ENCODE data around the gene EDIL3.
"Not testable (repeated sequence)": the region's sequence is repeated elsewhere in the genome, so short reads cannot be mapped to it uniquely, and the experiment has no call there.

The EDIL3 gene

DNA sequence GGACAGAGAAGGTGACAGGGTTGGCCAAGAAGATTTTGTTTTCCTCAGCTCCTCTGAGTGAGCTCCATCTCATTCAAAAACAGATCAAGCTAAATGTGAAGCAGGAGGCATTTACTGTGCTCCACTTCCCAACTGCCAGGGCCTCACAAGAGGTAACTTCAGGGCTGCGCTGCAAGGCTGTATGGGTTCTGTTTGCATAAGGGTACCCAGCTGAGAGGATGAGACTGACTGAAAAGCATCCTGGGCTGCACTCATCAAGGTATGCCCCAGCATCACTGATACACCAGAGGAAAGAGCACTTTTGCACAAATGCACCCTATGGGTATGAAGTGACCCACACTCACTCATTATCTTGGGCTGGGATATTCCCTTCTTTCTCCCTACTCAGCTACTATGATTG, 347.8 kb downstream of the EDIL3 start:
- no peak for DNase-seq

DNA sequence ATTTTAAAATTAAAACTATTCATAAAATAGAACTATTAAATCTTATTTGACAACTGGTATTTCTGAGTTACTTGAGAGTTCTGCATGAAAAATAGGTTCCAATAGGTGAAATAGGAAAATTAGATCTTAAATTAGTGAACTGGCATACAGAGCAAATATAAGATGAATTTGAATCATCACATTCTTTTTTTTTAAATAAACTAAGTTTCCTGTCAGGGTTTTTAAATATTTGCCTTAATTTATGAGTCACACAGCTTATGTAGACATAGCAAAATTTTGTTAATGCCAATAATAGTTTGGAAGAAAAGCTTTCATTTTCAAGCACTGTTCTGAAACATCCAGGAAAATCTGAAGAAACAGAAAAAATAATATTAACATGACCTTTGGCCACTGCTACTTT, 352.4 kb downstream of the EDIL3 start:
- no peak for DNase-seq

DNA sequence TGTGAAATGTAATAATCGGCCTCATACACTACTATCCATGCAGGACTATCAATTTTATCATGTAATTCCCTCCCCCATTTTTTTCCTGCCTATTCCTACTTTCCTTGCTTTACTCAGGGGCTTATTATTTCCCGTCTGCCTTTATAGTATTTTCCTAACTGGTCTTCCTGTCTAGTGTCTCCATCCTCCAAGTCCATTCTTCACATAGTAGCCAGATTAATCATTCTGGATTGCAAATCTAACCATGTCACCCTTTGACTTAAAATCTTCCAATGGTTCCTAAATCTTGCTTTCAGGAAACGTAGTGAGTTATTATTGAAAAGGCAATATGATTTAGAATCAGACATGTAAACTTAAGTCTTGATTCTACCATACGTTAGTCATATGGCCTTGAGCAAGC, 356.6 kb downstream of the EDIL3 start:
- no peak for DNase-seq

DNA sequence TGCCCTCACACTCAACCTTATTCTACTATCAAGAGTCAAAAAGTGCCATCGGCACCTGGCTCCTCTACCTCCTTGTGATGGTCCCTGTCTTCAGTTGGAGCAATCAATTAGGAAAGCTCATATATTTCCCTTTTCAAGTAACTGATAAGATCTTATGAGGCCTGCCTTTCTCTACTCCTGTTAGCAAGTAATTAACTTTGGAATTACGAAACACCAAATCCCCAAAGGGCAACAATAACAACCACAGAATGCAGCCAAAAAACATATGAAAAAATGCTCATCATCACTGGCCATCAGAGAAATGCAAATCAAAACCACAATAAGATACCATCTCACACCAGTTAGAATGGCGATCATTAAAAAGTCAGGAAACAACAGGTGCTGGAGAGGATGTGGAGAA, 366.2 kb downstream of the EDIL3 start:
- DNase-seq = not testable (repeated sequence)

DNA sequence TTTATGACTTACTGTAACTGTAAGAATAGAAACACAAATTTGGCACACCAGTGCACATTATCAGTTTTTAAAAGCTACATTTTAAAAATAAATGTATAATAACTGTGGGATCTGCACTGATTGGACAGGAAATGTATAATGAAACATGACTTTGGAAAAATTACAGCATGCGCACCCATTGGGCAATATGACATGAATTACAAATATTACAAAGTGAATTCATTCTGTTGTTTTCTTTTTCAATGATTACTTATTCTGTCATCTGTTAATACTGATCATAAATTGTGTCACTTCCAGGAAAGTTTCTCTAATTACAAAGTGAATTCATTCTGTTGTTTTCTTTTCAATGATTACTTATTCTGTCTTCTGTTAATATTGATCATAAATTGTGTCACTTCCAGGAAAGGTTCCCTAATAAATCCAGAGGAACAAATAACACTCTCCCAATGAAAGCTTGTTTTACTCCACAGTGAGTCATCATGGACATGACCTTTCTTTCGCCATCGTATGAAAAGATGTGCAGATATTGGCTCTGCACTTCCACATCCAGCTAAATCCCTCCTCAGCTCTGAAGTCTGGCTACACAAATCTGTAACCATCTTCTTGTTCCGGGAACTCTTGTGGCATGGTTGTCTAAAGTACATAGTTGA, 367.0 kb downstream of the EDIL3 start:
- no peak for DNase-seq

DNA sequence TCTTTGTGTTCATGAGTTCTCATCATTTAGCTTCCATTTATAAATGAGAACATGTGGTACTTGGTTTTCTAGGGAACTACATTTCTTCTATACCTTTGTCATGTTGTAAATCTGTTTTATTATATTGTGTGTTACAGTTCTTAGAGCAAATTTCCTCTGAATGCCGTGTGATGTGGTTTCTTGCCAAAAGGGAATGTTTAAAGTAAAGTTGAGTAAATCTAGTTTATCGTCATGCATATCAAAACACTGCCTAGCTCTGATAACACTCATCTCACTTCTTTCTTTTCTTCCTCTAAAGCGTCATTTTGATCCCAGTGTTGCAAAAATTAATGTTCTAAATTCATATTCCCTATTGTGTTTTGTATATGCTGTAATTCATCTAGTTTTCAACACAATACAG, 368.6 kb downstream of the EDIL3 start:
- no peak for DNase-seq

DNA sequence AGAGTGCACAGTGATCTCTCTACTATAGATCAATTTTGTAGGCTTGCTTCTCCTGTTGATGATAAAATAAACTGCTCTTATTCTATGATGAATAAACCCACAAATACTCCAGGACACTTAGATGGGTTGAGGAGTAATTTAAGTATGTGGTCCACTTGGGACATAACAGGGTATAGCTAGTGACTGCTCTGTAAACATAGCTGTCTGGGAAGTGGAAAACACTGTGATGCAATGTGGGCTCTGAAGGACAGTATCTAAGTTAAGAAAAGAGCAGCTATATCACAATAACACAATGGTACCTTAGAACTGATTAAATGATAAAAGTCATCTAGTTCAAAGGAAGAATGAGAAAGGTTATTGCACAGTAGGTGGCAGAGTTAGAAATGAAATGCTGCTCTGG, 369.7 kb downstream of the EDIL3 start:
- no peak for DNase-seq

DNA sequence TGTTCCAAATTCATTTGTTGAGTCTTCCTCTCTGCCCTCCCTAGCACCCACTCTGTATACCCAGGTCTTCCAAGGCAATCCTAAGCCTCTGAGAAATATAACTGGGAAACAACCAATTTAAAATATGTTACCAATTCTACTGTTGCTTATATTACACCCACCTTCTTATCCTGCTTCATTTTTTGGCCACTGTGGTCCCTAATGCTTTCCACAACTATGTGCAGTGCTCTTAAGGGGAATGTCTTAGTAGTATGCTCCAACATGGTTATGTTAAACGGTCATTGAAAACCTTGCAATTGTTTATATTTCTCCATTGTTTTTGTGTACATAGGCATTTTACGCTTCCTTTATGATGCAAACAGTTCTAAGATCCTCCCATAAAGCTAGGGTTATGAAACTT, 390.9 kb downstream of the EDIL3 start:
- DNase-seq = no peak

DNA sequence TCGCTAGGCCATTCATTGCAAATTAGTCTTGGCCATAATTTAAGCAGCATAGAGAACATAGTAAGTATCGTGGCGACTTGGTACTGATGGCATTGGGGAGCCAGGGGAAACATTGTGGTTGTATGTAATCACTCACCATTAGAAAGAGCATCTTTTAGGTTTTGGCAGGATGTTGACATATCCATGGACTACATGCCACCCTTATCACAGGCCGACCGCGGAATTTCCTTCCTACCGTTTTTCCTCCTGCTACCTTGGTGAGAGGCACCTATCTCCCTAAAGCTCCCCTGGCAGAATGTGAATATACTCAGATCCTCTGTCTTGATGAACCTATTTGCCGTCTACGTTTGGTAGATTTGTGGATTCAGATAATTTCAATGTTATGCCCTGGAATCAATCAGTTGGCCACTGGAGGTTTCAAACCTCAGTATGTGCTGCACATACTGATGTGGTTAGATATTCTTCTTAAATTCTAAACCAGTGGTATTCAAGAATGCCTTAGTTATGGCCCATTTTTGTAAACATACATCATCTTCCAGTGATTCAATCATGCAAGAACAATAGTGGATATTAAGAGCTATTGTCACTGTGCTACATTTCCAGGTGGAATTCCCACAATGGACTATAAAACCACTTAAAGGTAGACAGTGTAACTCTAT, 393.0 kb downstream of the EDIL3 start:
- DNase-seq = no peak

DNA sequence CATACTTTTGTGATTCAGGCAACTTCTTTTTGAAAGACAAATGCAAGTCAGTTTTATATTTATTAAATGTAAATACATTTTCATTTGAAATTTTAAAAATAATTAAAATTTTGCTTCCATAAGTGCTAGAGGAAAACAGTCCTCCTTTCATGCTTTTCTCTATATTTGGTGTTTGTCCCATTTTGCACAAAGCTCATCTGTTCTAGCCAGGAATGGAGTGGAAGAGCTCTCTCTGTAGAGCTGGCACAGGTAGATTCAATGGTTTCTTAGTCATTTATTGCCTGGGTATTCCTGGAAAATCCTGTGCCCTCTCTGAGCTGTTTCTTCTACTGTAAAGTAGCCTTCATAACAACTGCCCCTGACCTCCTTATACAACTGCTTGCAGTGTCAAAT, 396.4 kb downstream of the EDIL3 start:
- no peak for DNase-seq

DNA sequence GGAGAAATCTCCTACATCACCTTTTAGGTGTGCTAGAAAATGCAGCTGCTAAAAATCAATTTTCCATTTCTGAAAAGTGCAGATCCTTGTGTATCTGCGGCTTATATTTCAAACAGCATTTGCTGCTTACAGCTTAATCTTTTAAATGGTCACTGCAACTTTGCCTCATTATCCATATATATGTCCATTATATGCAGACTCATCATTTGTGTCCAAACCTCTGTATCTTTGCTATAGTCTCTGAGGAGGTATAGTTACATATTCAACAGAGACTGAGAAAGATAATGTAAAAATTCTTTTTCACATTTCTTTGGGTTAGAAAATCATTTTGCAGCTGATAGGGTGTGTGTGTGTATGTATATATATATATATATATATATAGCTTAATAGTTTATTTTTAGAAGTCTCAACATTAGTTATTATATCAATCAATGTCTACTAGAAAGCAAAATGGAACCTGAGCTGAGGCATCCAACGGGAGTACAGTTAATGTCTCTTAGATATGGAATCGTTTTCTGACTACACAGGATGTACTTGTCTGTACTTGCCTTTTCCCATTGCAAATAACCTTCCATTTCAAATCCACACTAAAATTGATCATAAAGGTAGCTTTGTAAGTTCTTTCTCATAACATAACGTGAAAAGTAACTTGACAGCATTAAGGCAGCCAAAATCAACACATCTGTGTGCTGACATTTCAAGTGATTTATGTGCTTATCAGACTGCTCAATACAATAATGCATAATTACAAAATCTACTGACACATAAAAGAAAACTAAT, 397.0 kb downstream of the EDIL3 start:
- DNase-seq = no peak

DNA sequence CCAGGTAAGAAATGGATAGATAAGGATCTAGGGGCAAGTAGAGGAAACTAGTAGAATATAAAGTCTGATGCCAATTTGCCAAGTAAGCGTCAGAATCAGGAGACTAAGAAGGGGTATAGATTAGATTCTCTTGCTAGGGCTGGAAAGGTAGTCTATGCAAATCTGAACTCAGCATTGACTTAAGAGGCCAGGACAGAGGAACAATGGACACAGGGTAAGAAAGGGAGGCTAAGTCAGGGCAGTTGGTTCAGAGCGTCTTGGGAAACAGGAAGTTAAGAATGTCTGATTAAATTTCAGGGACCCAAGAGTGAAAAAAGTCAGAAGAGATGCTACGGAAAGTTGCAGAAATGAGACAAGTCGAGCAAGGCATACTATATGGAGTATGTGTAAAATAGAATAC, 400.8 kb downstream of the EDIL3 start:
- DNase-seq = no peak

DNA sequence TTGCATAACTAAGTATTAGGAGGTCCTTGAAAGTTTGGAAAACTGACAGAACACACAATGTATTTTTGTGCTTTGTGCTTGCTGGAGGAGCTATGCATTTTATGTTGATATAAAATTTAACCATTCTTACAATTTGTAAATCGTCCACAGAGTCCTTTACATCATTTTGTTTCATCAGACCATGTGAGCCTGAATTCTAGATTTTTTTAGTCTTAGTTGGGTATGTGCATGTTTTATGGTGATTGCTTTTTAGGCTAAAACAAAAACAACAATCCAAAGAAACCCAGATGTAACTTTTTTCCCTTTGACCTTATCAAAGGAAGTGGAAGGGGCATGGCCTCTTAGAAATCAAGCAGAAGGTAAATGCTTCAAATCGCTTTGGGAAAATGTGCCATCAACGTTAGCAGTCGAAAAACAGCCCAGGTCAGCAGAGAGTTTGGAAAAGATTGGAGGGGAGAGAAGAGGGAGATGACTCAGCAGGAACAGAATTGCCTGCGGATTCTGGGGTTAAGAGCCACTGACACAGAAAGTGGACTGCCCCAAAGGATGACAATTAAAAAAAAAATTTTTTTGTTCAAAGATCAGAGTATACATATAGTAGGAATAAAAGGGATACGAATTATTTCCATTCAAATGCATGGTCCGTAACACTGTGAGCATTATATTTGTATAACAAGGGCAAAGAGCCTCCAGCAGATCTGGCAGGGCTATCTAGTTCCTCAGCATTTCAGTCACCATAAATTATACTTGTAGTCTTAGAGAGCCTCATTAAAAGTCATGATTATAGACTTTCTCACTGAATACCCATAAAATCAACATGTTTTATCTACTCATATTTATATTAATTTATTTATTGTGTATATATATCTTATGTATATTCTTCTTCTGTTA, 410.5 kb downstream of the EDIL3 start:
- no peak for DNase-seq

DNA sequence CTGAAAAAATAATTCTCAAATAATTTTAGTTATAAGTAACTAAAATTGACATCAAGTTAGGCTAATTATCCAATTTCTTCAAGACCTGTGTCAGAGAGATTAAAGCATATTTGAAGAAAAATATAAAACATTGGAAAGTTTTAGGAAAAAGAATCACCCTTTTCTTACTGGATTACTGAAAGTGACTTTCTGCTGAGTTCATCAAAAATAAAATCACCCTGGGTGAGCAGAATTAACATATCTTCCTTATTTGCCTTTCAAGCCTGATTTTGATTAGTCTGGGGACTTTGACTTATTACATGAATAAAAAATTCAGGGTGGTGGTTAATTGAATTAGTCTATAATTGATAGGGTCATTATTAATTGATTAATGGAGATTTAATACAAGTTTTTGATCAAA, 411.8 kb downstream of the EDIL3 start:
- no peak for DNase-seq

DNA sequence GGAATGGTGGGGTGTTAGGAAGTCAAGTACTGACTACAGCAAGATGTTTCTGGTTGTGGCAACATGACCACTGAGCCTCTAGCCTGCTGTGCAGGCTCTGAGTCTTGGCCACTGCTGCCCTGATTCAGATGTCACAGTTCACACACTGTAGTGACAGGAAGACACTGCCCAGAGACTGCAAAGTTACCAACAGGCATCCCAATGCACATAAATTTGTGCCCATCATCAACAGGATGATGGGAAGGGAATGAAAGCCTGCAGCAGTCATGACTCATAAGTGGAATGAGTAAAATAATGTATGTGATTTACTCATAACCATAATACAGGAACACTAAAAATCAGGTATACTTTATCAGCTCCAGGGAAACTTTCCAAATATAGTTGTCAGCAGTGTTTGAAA, 412.4 kb downstream of the EDIL3 start:
- DNase-seq = no peak

DNA sequence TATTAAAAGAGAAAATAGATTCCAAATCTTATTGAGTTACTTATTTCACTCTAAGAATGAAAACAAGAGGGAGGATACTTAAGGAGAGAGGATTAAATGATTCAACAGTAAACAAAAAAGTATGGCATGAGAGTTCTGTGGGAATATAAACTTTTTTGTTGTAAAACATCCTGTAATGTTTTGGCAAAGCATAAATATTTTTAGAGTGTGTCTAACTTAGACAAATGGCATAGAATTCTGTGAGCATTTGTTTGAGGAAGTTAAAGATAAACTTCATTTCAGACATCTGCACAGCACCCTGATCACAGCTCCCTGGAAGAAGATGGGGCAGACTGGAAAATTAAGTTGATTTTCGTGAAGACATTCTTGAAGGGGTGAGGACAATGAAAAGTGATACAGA, 417.3 kb downstream of the EDIL3 start:
- DNase-seq = no peak

DNA sequence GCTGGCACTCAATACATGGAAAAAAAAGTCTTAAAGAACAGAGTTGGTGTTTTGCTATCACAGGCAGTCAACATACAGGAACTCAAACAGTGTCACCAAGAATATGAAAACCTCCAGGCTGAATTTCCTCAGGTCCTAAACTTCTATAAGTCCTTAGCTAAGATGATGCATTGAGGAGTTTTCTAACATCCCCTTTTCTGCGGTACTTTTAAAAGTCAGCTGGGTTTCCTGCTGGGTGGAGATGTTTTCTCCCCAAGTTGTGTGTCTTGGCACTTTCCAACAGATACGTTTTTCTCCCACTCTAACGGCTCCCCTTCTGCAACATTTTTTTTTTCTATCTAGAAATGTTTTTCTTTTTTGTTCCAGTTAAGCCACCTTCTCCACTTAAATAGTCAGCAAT, 419.2 kb downstream of the EDIL3 start:
- no peak for DNase-seq

DNA sequence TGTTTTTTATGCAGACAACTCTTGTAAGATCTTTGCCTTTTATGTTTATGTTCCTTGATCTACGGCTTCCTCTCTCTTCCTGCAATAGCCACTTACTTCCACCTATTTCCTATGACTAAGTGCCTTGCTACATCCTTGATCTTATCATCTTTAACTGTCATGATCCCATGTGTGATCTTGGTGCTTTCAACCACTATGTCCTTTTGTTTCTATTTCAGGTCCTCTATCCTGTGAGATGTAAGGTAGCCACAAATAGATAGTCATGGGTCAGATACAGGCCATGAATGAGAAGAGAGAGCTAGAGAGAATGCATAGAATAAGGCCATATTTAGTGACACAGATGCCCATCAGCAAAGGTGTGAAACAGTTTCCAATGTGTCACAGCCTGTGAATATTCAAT, 420.4 kb downstream of the EDIL3 start:
- no peak for DNase-seq

DNA sequence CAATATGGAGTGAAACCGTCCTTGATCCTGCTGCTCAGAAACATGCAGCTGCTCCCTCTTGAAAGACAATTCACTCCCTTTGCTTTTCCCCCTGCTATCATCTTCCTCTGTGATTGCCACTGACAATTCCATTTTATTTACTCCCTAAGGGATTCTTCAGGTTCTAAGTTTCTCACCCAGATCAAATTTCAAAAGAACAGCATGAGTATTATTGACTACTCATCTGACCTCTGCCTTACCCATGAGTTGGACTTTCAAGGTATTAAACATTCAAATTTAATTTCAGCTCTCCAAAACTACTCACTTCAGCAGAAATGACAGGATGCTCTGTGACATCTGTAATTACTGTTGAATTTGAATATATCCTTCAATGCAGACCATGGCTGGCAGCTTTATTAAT, 427.5 kb downstream of the EDIL3 start:
- DNase-seq = no peak

DNA sequence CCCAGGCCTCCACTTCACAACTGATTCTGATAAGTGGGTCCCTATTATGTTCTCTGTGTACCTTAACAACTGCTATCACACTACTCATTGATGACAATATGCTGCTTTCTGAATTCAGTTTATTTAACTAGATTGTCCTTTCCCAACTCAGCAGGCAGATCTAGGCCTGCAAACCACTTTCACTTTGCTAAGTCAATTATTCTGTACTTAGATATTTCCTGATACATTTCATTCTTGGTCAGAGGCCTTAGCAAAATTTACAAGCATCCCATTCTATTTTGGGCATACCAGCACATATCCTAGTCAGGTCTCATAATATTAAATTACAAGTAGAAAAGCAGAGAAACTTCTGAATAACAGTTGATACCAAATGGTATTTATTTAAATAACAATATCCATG, 428.3 kb downstream of the EDIL3 start:
- no peak for DNase-seq

DNA sequence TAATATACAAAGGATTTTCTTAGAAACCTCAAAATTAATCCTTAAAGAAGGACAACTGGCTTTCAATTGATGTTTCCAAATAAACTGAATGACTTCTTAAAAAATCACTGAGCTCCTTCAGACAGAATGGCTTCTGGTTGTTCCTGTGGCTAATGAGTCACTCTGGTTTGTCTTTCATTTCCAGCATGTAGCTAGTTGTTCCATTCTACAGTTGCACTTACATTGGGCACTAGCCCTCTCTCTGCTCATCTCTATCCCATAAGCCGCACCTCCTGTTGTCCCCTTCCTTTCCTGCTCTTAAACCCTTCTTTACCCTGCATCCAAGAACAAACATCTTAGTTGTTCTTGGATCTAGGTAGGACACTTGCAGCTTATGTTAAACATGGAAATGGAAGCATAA, 428.8 kb downstream of the EDIL3 start:
- DNase-seq = no peak

DNA sequence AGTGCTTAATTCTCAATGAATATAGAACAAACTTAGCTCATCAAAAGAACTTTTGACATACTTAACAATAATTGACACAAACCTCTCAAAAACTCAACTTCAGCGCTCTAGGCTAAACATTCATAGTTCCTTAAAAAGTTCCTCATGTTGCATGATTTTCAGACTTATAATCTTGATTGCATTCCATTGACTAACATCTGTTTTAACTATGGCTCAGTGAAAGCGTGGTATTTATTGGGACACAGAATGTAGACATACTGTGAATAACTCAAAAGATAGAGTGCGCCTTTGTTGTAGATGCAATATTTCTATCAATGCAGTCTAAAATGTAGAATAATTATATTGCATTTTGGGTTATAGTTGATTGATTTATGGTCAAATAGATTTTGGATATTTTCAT, 436.9 kb downstream of the EDIL3 start:
- no peak for DNase-seq

DNA sequence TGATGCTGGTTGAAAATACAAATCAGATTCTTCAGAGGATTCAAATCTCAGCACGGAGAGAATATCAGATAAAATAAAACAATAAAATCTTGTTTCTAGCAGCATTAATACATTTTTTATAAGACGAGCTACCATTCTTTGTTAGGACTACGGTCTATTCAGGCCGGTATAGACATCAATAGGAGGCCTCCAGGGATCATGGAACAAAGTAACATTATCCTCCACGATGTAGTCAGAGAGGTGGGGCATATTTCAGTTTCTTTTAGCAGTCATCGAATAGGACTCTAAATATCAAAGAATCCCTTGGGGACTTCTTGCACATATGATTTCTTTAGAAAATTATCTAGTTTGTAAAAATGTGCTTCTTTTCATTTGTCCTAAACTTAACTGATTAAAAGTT, 438.2 kb downstream of the EDIL3 start:
- DNase-seq = no peak

All from activated effector memory CD4-positive, alpha-beta T cell treated with Interleukin-2 at 50 U/mL for 16 hours (primary cell).